Fibroblast of mammary gland (primary cell): Measurements from ENCODE around the gene CHST13.

Source experiments
- DNase-seq: peaks from one replicate; pipeline ENCODE4 v3.0.0-alpha.2; 2010; ENCODE audit warnings: low read depth
- H3K4me3 ChIP-seq: 2 replicates; pipeline ENCODE4 v1.5.1; 2011; ENCODE audit warnings: low read depth, mild to moderate bottlenecking, low read length, moderate library complexity; ENCODE audit not compliant: control insufficient read depth
- CTCF ChIP-seq: conservative IDR thresholded peaks from 2 replicates; pipeline ENCODE4 v1.5.1; 2011; ENCODE audit warnings: low read depth, low read length, inconsistent platforms; ENCODE audit not compliant: control insufficient read depth, insufficient read depth

The CHST13 gene

GRCh38 chr3:126562737-126563276 is 38.9 kb downstream of the CHST13 start:
- TF ChIP-seq CTCF, result no peak
- no peak for DNase-seq
- H3K4me3 ChIP-seq, result no peak overlapping the region

GRCh38 chr3:126567696-126568438 is 43.9 kb downstream of the CHST13 start:
- no peak overlapping the region for H3K4me3 ChIP-seq
- TF ChIP-seq CTCF, result no peak
- DNase-seq, result no peak

- no peak for TF ChIP-seq CTCF
- no peak for DNase-seq
- H3K4me3 ChIP-seq, result no peak overlapping the region
Measured at GRCh38 chr3:126568776-126569342, 44.9 kb downstream of the CHST13 start.

GRCh38 chr3:126569390-126569975 is 45.5 kb downstream of the CHST13 start:
- H3K4me3 ChIP-seq, result no peak overlapping the region
- no peak for TF ChIP-seq CTCF
- DNase-seq, result no peak

- no peak for DNase-seq
Measured at GRCh38 chr3:126570103-126570541, 46.2 kb downstream of the CHST13 start.

GRCh38 chr3:126571078-126571477 is 47.1 kb downstream of the CHST13 start:
- DNase-seq, result no peak
- TF ChIP-seq CTCF, result no peak
- H3K4me3 ChIP-seq, result no peak overlapping the region

More at GRCh38 chr3:126570103-126570541, 46.2 kb downstream of the CHST13 start:
- no peak overlapping the region for H3K4me3 ChIP-seq
- TF ChIP-seq CTCF, result no peak
